GM21529 (cell line): Measurements from ENCODE around the gene MACO1.
"Not testable (repeated sequence)": the region's sequence is repeated elsewhere in the genome, so short reads cannot be mapped to it uniquely, and the experiment has no call there.

Experiments used
- ATAC-seq: cut with Tn5 transposase; IDR thresholded peaks from one replicate; pipeline ENCODE4 v1.9.1; 2021; ENCODE audit not compliant: unreplicated experiment

MACO1 gene

GRCh38 chr1:25458541-25459298, 28.0 kb downstream of the MACO1 start:
- ATAC-seq, result no peak

- no peak for ATAC-seq
These were observed 29.3 kb downstream of the MACO1 start for GRCh38 chr1:25460020-25460419.

- not testable (repeated sequence) for ATAC-seq
These were observed 30.1 kb downstream of the MACO1 start for GRCh38 chr1:25460816-25461215.

- ATAC-seq, result no peak
These were observed 31.2 kb downstream of the MACO1 start for GRCh38 chr1:25461849-25462248.

GRCh38 chr1:25462732-25463131, 32.0 kb downstream of the MACO1 start:
- no peak for ATAC-seq

GRCh38 chr1:25467193-25467592, 36.5 kb downstream of the MACO1 start:
- no peak for ATAC-seq

- no peak for ATAC-seq
These were observed 36.9 kb downstream of the MACO1 start for GRCh38 chr1:25467616-25468015.

- no peak for ATAC-seq
These were observed 37.3 kb downstream of the MACO1 start for GRCh38 chr1:25468033-25468432.

GRCh38 chr1:25469177-25469576, 38.5 kb downstream of the MACO1 start:
- no peak for ATAC-seq

GRCh38 chr1:25472471-25472870, 41.8 kb downstream of the MACO1 start:
- no peak for ATAC-seq

GRCh38 chr1:25473653-25474225, 43.0 kb downstream of the MACO1 start:
- peak; percentile 44 for ATAC-seq

- no peak for ATAC-seq
These were observed 43.8 kb downstream of the MACO1 start for GRCh38 chr1:25474439-25475047.

GRCh38 chr1:25476186-25477097, 45.7 kb downstream of the MACO1 start:
- ATAC-seq, result no peak

GRCh38 chr1:25477448-25478034, 46.8 kb downstream of the MACO1 start:
- no peak for ATAC-seq

GRCh38 chr1:25478633-25479032, 47.9 kb downstream of the MACO1 start:
- no peak for ATAC-seq

- no peak for ATAC-seq
These were observed 50.9 kb downstream of the MACO1 start for GRCh38 chr1:25481625-25482024.

- ATAC-seq, result no peak
These were observed 51.5 kb downstream of the MACO1 start for GRCh38 chr1:25482211-25482610.

- no peak for ATAC-seq
These were observed 53.4 kb downstream of the MACO1 start for GRCh38 chr1:25484096-25484495.

GRCh38 chr1:25484533-25484932, 53.8 kb downstream of the MACO1 start:
- ATAC-seq, result no peak

- no peak for ATAC-seq
These were observed 55.1 kb downstream of the MACO1 start for GRCh38 chr1:25485536-25486411.
